K562 (cell line): ENCODE results near the gene GSTM1. TPM values are rescaled to one million over a fixed set of nuclear protein-coding genes. Genes with fewer than 3 reads are reported as not detected.

Experiments used
- ARID2 ChIP-seq: fragments of 450-650 bp; IDR thresholded peaks from 2 replicates; pipeline ENCODE4 v1.6.1; 2017; ENCODE audit warnings: antibody characterized with exemption, mild to moderate bottlenecking
- CHD2 ChIP-seq: IDR thresholded peaks from 2 replicates; pipeline ENCODE4 v1.6.1; 2011; ENCODE audit warnings: low read depth, low read length
- DNMT1 ChIP-seq: fragments of 450-650 bp; IDR thresholded peaks from 2 replicates; pipeline ENCODE4 v1.6.1; 2016; ENCODE audit warnings: antibody characterized with exemption, mild to moderate bottlenecking
- GATAD2A ChIP-seq: fragments of 450-650 bp; IDR thresholded peaks from 2 replicates; pipeline ENCODE4 v1.6.1; 2017
- GATAD2B ChIP-seq: fragments of 450-650 bp; IDR thresholded peaks from 2 replicates; pipeline ENCODE4 v1.6.1; 2017; ENCODE audit warnings: mild to moderate bottlenecking, borderline replicate concordance
- GTF2E2 ChIP-seq: fragments of 200-800 bp; sonication (Bioruptor generic); IDR thresholded peaks from 2 replicates; pipeline ENCODE4 v1.6.1; 2016; ENCODE audit warnings: missing genetic modification characterization, missing compliant biosample characterization
- MCM5 ChIP-seq: fragments of 450-650 bp; IDR thresholded peaks from 2 replicates; pipeline ENCODE4 v1.6.1; 2016; ENCODE audit warnings: low read depth
- NEUROD1 ChIP-seq: fragments of 150-350 bp; IDR thresholded peaks from 2 replicates; pipeline ENCODE4 v1.6.1; 2014; ENCODE audit warnings: borderline replicate concordance, low read length, low read depth; ENCODE audit not compliant: partially characterized antibody
- NFATC3 ChIP-seq: fragments of 450-650 bp; IDR thresholded peaks from 2 replicates; pipeline ENCODE4 v1.6.1; 2017; ENCODE audit warnings: mild to moderate bottlenecking
- NFYB ChIP-seq: IDR thresholded peaks from 2 replicates; pipeline ENCODE4 v1.6.1; 2011; ENCODE audit warnings: mild to moderate bottlenecking, moderate library complexity; ENCODE audit not compliant: insufficient read length; ENCODE audit errors: extremely low read depth
- PURB ChIP-seq: sonication (generic); formaldehyde crosslinking; IDR thresholded peaks from 2 replicates; pipeline ENCODE4 v1.9.0; 2021; ENCODE audit warnings: low read depth, mild to moderate bottlenecking, missing genetic modification reagents
- SRSF3 ChIP-seq: fragments of 200-400 bp; formaldehyde crosslinking; IDR thresholded peaks from 2 replicates; pipeline ENCODE4 v1.6.1; 2016; ENCODE audit warnings: mild to moderate bottlenecking, low read length, moderate library complexity; ENCODE audit not compliant: insufficient read depth
- XRCC3 ChIP-seq: fragments of 450-650 bp; IDR thresholded peaks from 2 replicates; pipeline ENCODE4 v1.6.1; 2017; ENCODE audit warnings: mild to moderate bottlenecking, moderate library complexity
- ZC3H8 ChIP-seq: fragments of 450-650 bp; IDR thresholded peaks from 2 replicates; pipeline ENCODE4 v1.6.1; 2017
- ZNF143 ChIP-seq: sonication (generic); formaldehyde crosslinking; IDR thresholded peaks from 2 replicates; pipeline ENCODE4 v1.9.0; 2022; ENCODE audit warnings: mild to moderate bottlenecking, missing genetic modification reagents
- ZNF384 ChIP-seq: IDR thresholded peaks from 2 replicates; pipeline ENCODE4 v1.6.1; 2012; ENCODE audit warnings: low read depth, low read length, improper control_type of control experiment
- polyA plus RNA-seq, 8 experiments: library from polyadenylated mRNA; depleted of rRNA in 4 of 8; stranded (reverse) in 5 of 8; unstranded in 3 of 8; fragments of >200 nt; fragmentation: Nextera tagmentation in 2 of 8; fragmentation: Illumina TruSeq in 1 of 8; extraction: Ambion mirVana in 2 of 8; extraction: Trizol in 1 of 8; gene quantifications; 2 replicates each; pipeline versions ENCODE4 v1.2.1 to v1.2.3, GENCODE V29; 2011 to 2014; ENCODE audit warnings: inconsistent platforms in 1 of 8, missing spikeins in 1 of 8
- total RNA-seq, 7 experiments: library from RNA; depleted of rRNA in 6 of 7; stranded (reverse); fragments of >200 nt in 6 of 7; fragmentation: Illumina TruSeq in 2 of 7; extraction: Trizol in 2 of 7; gene quantifications; 2 replicates each; pipeline versions ENCODE4 v1.2.1 to v1.2.3, GENCODE V29; 2011 to 2021; ENCODE audit warnings: low replicate concordance in 1 of 7
- TF ChIP-seq, protein P1 (sequence below): fragments of 250-450 bp; sonication (Bioruptor Pico); IDR thresholded peaks from 2 replicates; pipeline ENCODE4 v1.8.0; 2022; ENCODE audit warnings: inconsistent platforms, mild to moderate bottlenecking, moderate library complexity, borderline replicate concordance
- TF ChIP-seq, protein P2 (sequence below): fragments of 250-450 bp; sonication (Bioruptor Pico); IDR thresholded peaks from 2 replicates; pipeline ENCODE4 v1.4.0; 2020; ENCODE audit warnings: borderline replicate concordance
- TF ChIP-seq, protein P3 (sequence below): fragments of 450-650 bp; IDR thresholded peaks from 2 replicates; pipeline ENCODE4 v1.7.0; 2016; ENCODE audit warnings: borderline replicate concordance
- TF ChIP-seq, protein P4 (sequence below): fragments of 250-450 bp; sonication (Bioruptor Pico); IDR thresholded peaks from 2 replicates; pipeline ENCODE4 v1.5.0; 2021; ENCODE audit warnings: mild to moderate bottlenecking, borderline replicate concordance

Gene GSTM1
- total and polyA plus RNA-seq, 9 of the 15 experiments (the other 6 are each of a cell fraction or from before 2014, with no cell fraction given): not detected

DNA sequence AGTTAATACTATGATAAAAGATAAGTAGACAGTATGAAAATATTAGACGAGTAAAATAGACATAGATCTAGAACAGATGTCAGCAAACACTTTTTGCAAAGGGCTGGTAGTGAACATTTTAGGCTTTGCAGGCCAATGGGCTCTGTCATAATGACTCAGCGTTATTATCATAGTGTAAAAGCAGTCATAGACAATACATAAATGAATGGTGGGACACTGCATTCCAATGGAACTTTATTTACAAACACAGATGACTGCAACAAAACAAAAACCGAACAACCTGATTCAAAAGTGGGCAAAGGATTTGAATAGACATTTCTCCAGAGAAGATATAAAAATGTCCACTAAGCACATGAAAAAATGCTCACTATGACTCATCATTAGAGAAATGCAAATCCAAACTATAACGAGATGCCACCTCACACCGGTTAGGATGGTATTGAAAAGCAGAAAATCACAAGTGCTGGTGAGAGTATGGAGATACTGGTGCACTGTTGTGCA lies 31.8 kb downstream of the GSTM1 start (continued):
- TF ChIP-seq, protein P1, sequence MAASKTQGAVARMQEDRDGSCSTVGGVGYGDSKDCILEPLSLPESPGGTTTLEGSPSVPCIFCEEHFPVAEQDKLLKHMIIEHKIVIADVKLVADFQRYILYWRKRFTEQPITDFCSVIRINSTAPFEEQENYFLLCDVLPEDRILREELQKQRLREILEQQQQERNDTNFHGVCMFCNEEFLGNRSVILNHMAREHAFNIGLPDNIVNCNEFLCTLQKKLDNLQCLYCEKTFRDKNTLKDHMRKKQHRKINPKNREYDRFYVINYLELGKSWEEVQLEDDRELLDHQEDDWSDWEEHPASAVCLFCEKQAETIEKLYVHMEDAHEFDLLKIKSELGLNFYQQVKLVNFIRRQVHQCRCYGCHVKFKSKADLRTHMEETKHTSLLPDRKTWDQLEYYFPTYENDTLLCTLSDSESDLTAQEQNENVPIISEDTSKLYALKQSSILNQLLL (CRISPR knock-in tag): no peak
- TF ChIP-seq, protein P2, sequence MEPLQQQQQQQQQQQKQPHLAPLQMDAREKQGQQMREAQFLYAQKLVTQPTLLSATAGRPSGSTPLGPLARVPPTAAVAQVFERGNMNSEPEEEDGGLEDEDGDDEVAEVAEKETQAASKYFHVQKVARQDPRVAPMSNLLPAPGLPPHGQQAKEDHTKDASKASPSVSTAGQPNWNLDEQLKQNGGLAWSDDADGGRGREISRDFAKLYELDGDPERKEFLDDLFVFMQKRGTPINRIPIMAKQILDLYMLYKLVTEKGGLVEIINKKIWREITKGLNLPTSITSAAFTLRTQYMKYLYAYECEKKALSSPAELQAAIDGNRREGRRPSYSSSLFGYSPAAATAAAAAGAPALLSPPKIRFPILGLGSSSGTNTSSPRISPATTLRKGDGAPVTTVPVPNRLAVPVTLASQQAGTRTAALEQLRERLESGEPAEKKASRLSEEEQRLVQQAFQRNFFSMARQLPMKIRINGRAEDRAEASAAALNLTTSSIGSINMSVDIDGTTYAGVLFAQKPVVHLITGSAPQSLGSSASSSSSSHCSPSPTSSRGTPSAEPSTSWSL (CRISPR knock-in tag): no peak
- TF ChIP-seq GATAD2A (no peak; the same call in 1 of the 2 replicates), ZNF143 (CRISPR knock-in tag) (no peak), XRCC3 (no peak), ZNF384 (peak; percentile 35), ARID2 (no peak), NFATC3 (0 out of 2 replicates have a peak, but pooled peaks have one; percentile 69), GATAD2B (peak; percentile 82), NFYB (no peak), MCM5 (no peak), SRSF3 (no peak), ZC3H8 (no peak), DNMT1 (no peak; the same call in 1 of the 2 replicates), NEUROD1 (no peak), GTF2E2 (tag) (no peak), CHD2 (no peak), PURB (CRISPR knock-in tag) (no peak)
- TF ChIP-seq, protein P3, sequence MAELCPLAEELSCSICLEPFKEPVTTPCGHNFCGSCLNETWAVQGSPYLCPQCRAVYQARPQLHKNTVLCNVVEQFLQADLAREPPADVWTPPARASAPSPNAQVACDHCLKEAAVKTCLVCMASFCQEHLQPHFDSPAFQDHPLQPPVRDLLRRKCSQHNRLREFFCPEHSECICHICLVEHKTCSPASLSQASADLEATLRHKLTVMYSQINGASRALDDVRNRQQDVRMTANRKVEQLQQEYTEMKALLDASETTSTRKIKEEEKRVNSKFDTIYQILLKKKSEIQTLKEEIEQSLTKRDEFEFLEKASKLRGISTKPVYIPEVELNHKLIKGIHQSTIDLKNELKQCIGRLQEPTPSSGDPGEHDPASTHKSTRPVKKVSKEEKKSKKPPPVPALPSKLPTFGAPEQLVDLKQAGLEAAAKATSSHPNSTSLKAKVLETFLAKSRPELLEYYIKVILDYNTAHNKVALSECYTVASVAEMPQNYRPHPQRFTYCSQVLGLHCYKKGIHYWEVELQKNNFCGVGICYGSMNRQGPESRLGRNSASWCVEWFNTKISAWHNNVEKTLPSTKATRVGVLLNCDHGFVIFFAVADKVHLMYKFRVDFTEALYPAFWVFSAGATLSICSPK: no peak
- TF ChIP-seq, protein P4, sequence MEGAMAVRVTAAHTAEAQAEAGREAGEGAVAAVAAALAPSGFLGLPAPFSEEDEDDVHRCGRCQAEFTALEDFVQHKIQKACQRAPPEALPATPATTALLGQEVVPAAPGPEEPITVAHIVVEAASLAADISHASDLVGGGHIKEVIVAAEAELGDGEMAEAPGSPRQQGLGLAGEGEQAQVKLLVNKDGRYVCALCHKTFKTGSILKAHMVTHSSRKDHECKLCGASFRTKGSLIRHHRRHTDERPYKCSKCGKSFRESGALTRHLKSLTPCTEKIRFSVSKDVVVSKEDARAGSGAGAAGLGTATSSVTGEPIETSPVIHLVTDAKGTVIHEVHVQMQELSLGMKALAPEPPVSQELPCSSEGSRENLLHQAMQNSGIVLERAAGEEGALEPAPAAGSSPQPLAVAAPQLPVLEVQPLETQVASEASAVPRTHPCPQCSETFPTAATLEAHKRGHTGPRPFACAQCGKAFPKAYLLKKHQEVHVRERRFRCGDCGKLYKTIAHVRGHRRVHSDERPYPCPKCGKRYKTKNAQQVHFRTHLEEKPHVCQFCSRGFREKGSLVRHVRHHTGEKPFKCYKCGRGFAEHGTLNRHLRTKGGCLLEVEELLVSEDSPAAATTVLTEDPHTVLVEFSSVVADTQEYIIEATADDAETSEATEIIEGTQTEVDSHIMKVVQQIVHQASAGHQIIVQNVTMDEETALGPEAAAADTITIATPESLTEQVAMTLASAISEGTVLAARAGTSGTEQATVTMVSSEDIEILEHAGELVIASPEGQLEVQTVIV (CRISPR knock-in tag): no peak
